Fibroblast of skin of left biceps (primary cell): ENCODE measurements around the gene CPA4.
"Not testable (repeated sequence)": the region's sequence is repeated elsewhere in the genome, so short reads cannot be mapped to it uniquely, and the experiment has no call there.

Experiments used
- DNase-seq, 2 experiments: peaks; one replicate each; pipeline ENCODE4 v3.0.0-alpha.2; 2013; ENCODE audit warnings: low read depth in 2 of 2

The CPA4 gene

GRCh38 chr7:130301501-130302020 lies 8.6 kb downstream of the CPA4 start:
- no peak for DNase-seq

GRCh38 chr7:130302649-130303048 lies 9.7 kb downstream of the CPA4 start:
- no peak for DNase-seq

- DNase-seq: no peak
Measured at GRCh38 chr7:130303127-130303526, 10.2 kb downstream of the CPA4 start.

- no peak for DNase-seq
Measured at GRCh38 chr7:130303551-130303950, 10.6 kb downstream of the CPA4 start.

GRCh38 chr7:130303982-130304381 lies 11.0 kb downstream of the CPA4 start:
- no peak for DNase-seq

GRCh38 chr7:130304878-130305277 lies 11.9 kb downstream of the CPA4 start:
- no peak for DNase-seq

GRCh38 chr7:130305433-130306042 lies 12.6 kb downstream of the CPA4 start:
- no peak for DNase-seq

GRCh38 chr7:130309986-130310385 lies 17.0 kb downstream of the CPA4 start:
- no peak for DNase-seq

- DNase-seq: no peak
Measured at GRCh38 chr7:130314305-130314704, 21.3 kb downstream of the CPA4 start.

GRCh38 chr7:130319541-130319940 lies 26.6 kb downstream of the CPA4 start:
- DNase-seq: no peak

- not testable (repeated sequence) for DNase-seq
Measured at GRCh38 chr7:130321542-130322229, 28.7 kb downstream of the CPA4 start.

- no peak for DNase-seq
Measured at GRCh38 chr7:130322615-130323014, 29.7 kb downstream of the CPA4 start.

GRCh38 chr7:130324306-130324943 lies 31.5 kb downstream of the CPA4 start:
- no peak for DNase-seq

GRCh38 chr7:130329681-130330080 lies 36.7 kb downstream of the CPA4 start:
- DNase-seq: no peak

- DNase-seq: no peak
Measured at GRCh38 chr7:130332259-130333053, 39.5 kb downstream of the CPA4 start.

- no peak for DNase-seq
Measured at GRCh38 chr7:130333832-130334231, 40.9 kb downstream of the CPA4 start.

- no peak for DNase-seq
Measured at GRCh38 chr7:130334274-130334673, 41.3 kb downstream of the CPA4 start.

- no peak for DNase-seq
Measured at GRCh38 chr7:130337410-130337971, 44.5 kb downstream of the CPA4 start.

- no peak for DNase-seq
Measured at GRCh38 chr7:130338233-130338632, 45.3 kb downstream of the CPA4 start.

- DNase-seq: no peak
Measured at GRCh38 chr7:130341882-130342281, 48.9 kb downstream of the CPA4 start.

- DNase-seq: no peak
Measured at GRCh38 chr7:130342701-130343380, 49.9 kb downstream of the CPA4 start.
